Psoas muscle (tissue), 8 donors: ENCODE measurements around the gene TMF1. TPM values are rescaled to one million over a fixed set of nuclear protein-coding genes. Genes with fewer than 3 reads are reported as not detected.

ENCODE experiments used
- ATAC-seq, 4 donors: fragments of 200-7000 bp; cut with Tn5 transposase; one replicate each; pipeline ENCODE4 v1.9.1; 2020; ENCODE audit warnings: moderate library complexity in 3 of 4, mild to moderate bottlenecking in 2 of 4
- DNase-seq, 2 donors: peaks; one replicate each; pipeline ENCODE4 v3.0.0-alpha.2; 2020
- H3K27ac ChIP-seq: fragments of 200-600 bp; one replicate; pipeline ENCODE4 v1.8.0; 2022
- H3K27me3 ChIP-seq, 3 donors: fragments of 200-600 bp in 1 of 3; one replicate each; pipeline versions ENCODE4 v1.6.1 to v1.8.0; 2013 to 2022; ENCODE audit warnings: low read length in 2 of 3, mild to moderate bottlenecking in 2 of 3, moderate library complexity in 1 of 3; ENCODE audit not compliant: insufficient read depth in 3 of 3
- H3K36me3 ChIP-seq, 2 donors: fragments of 200-600 bp in 1 of 2; one replicate each; pipeline versions ENCODE4 v1.6.1 to v1.8.0; 2013 to 2022; ENCODE audit warnings: low read depth in 1 of 2, mild to moderate bottlenecking in 1 of 2, moderate library complexity in 1 of 2; ENCODE audit not compliant: insufficient read depth in 1 of 2
- H3K4me1 ChIP-seq: fragments of 200-600 bp; one replicate; pipeline ENCODE4 v1.8.0; 2022
- H3K4me3 ChIP-seq: fragments of 200-600 bp; one replicate; pipeline ENCODE4 v1.8.0; 2022; ENCODE audit warnings: mild to moderate bottlenecking
- H3K9me3 ChIP-seq: fragments of 200-600 bp; one replicate; pipeline ENCODE4 v1.8.0; 2022
- CTCF ChIP-seq: fragments of 200-600 bp; IDR thresholded peaks from one replicate; pipeline ENCODE4 v1.8.0; 2022; ENCODE audit warnings: antibody characterized with exemption
- WGBS, 3 donors: extraction: QIAGEN DNeasy Blood & Tissue Kit; methylation state at CpG; one replicate each; pipeline versions ENCODE4 v1.1.6 to v1.1.7; 2013; 5-methylcytosine and 5-hydroxymethylcytosine counted together
- intact Hi-C, 2 donors: fragments of 100-400 bp; cut with DNase I; formaldehyde crosslinking; loops; one replicate each; pipeline versions ENCODE4 v1.11.0 to v1.14.2; 2022
- polyA plus RNA-seq, 3 donors: library from polyadenylated mRNA; stranded (reverse); fragments of 200-250 nt; gene quantifications; one replicate each; pipeline ENCODE4 v1.2.3, GENCODE V29; 2013
- total RNA-seq, 4 donors: library from RNA; stranded (reverse); fragmentation: NEBNext Ultra II Directional in 2 of 4; extraction: Animal tissue kit (Norgen Biotek cat#: 25700) in 2 of 4; gene quantifications; one replicate each; pipeline versions ENCODE4 v1.2.1 to v1.2.4, GENCODE V29; 2021 to 2023
- donor health status: healthy with polysubstance abuse.
- donor health status: DM: no; HTN: no; CAD: no; lungs with moderate emphysema.
- donor health status: Bipolar disorder and iron deficiency.
- donor health status: healthy.
- donor health status: DM: yes; HTN: yes; CAD: no.
- donor health status: DM: no; HTN: no; CAD: no.
- donor health status: DM: no; HTN: no; CAD: no.
- donor health status: DM: yes; HTN: yes; CAD: no.

The TMF1 gene
- total and polyA plus RNA-seq, 7 donors: 6.7 to 31.5 (median 25.9) TPM

GRCh38 chr3:69095636-69096035 lies 43.5 kb upstream of the TMF1 start:
- Histone ChIP-seq H3K27me3 (no peaks in the 10 kb centered on the region), H3K4me1 (peaks cover 83% of the 10 kb centered on the region), H3K4me3 (no peak overlapping the region), H3K9me3 (no peaks in the 10 kb centered on the region), H3K36me3 (peaks cover 5 to 19% of the 10 kb centered on the region in 2 donors), H3K27ac (peak overlapping the region; percentile 98)
- ATAC-seq (peak in 2 of 4 donors; percentile 25 to 34), DNase-seq (no peak)
- 71 to 77% (median 71%) methylated on average over 5 of the region's 5 CpGs for WGBS, 3 donors
- TF ChIP-seq CTCF: no peak
- intact Hi-C loops: no loop called here

- H3K4me1 ChIP-seq: peaks cover 91% of the 10 kb centered on the region
- DNase-seq: no peak
- H3K27me3 ChIP-seq: no peaks in the 10 kb centered on the region
- intact Hi-C loops: no loop called here
- no peak for ATAC-seq
- peaks cover 5 to 18% of the 10 kb centered on the region in 2 donors for H3K36me3 ChIP-seq
- 27 to 59% (median 31%) methylated on average over 8 of the region's 8 CpGs for WGBS, 3 donors
- peak overlapping the region; percentile 12 for H3K4me3 ChIP-seq
- peak overlapping the region; percentile 98 for H3K27ac ChIP-seq
- no peaks in the 10 kb centered on the region for H3K9me3 ChIP-seq
- TF ChIP-seq CTCF: no peak
These were observed 42.5 kb upstream of the TMF1 start for GRCh38 chr3:69094467-69095205.

- H3K9me3 ChIP-seq: no peaks in the 10 kb centered on the region
- H3K36me3 ChIP-seq: peaks cover 5 to 14% of the 10 kb centered on the region in 2 donors
- WGBS, 3 donors: 16 to 24% (median 21%) methylated on average over 4 of the region's 4 CpGs
- H3K4me1 ChIP-seq: peaks cover 100% of the 10 kb centered on the region
- peak overlapping the region; percentile 98 for H3K27ac ChIP-seq
- ATAC-seq: no peak
- TF ChIP-seq CTCF: no peak
- no peak for DNase-seq
- H3K4me3 ChIP-seq: peak overlapping the region; percentile 3
- H3K27me3 ChIP-seq: no peaks in the 10 kb centered on the region
- intact Hi-C loops: no loop called here
These were observed 39.9 kb upstream of the TMF1 start for GRCh38 chr3:69092030-69092516.

- TF ChIP-seq CTCF: no peak
- intact Hi-C loops: no loop called here
These were observed 39.4 kb upstream of the TMF1 start for GRCh38 chr3:69091389-69092029.

More at GRCh38 chr3:69091389-69092029, 39.4 kb upstream of the TMF1 start:
- Histone ChIP-seq H3K9me3 (no peaks in the 10 kb centered on the region), H3K36me3 (peaks cover 5 to 14% of the 10 kb centered on the region in 2 donors), H3K27me3 (no peaks in the 10 kb centered on the region), H3K4me3 (peak overlapping the region; percentile 6), H3K27ac (peak overlapping the region; percentile 98), H3K4me1 (peaks cover 97% of the 10 kb centered on the region)
- DNase-seq: no peak
- 43 to 47% (median 44%) methylated on average over 5 of the region's 5 CpGs for WGBS, 3 donors
- ATAC-seq: no peak
